GM23338 (cell line): Measurements from ENCODE around the gene WNT9A. TPM values are rescaled to one million over a fixed set of nuclear protein-coding genes. Genes with fewer than 3 reads are reported as not detected.

Experiments used
- ATAC-seq: fragments of 200-7000 bp; cut with Tn5 transposase; 3 replicates; pipeline ENCODE4 v1.9.1; 2020
- DNase-seq: peaks from one replicate; pipeline ENCODE4 v3.0.0-alpha.2; 2015; ENCODE audit warnings: low spot score
- H2AFZ ChIP-seq: fragments of 200-600 bp; sonication (generic); 2 replicates; pipeline ENCODE4 v1.8.0; 2016; ENCODE audit warnings: antibody characterized with exemption, mild to moderate bottlenecking, moderate library complexity
- H3F3A ChIP-seq: fragments of 200-600 bp; sonication (generic); replicated peaks from 2 replicates; pipeline ENCODE4 v1.8.0; 2017; ENCODE audit warnings: antibody characterized with exemption, mixed run types, low read depth
- H3K27ac ChIP-seq: fragments of 200-600 bp; sonication (generic); 2 replicates; pipeline ENCODE4 v1.6.1; 2016; ENCODE audit warnings: low read depth
- H3K27me3 ChIP-seq: fragments of 200-600 bp; sonication (generic); 2 replicates; pipeline ENCODE4 v1.8.0; 2016; ENCODE audit warnings: mild to moderate bottlenecking, mixed run types, moderate library complexity; ENCODE audit not compliant: insufficient read depth
- H3K36me3 ChIP-seq: fragments of 200-600 bp; sonication (generic); 2 replicates; pipeline ENCODE4 v1.8.0; 2016; ENCODE audit warnings: mild to moderate bottlenecking; ENCODE audit not compliant: insufficient read depth
- H3K4me1 ChIP-seq: fragments of 200-600 bp; sonication (generic); 2 replicates; pipeline ENCODE4 v1.8.0; 2016; ENCODE audit warnings: mild to moderate bottlenecking, moderate library complexity; ENCODE audit not compliant: insufficient read depth
- H3K4me2 ChIP-seq: fragments of 200-600 bp; sonication (generic); 2 replicates; pipeline ENCODE4 v1.7.1; 2017; ENCODE audit warnings: mixed run types
- H3K4me3 ChIP-seq: fragments of 200-600 bp; sonication (generic); 2 replicates; pipeline ENCODE4 v1.6.1; 2016; ENCODE audit warnings: mixed run types
- H3K79me2 ChIP-seq: fragments of 200-600 bp; sonication (generic); replicated peaks from 2 replicates; pipeline ENCODE4 v1.8.0; 2017; ENCODE audit warnings: mild to moderate bottlenecking; ENCODE audit not compliant: insufficient read depth
- H3K9me2 ChIP-seq: fragments of 200-600 bp; sonication (generic); 2 replicates; pipeline ENCODE4 v1.8.0; 2017; ENCODE audit not compliant: insufficient read depth
- H4K20me1 ChIP-seq: fragments of 200-600 bp; sonication (generic); replicated peaks from 2 replicates; pipeline ENCODE4 v1.8.0; 2017; ENCODE audit warnings: mild to moderate bottlenecking; ENCODE audit not compliant: insufficient read depth
- H3K27ac Mint-ChIP-seq: 2 replicates; pipeline ENCODE4 v1.8.0; 2020; ENCODE audit warnings: inconsistent platforms, mild to moderate bottlenecking, moderate library complexity, mixed read lengths
- H3K27me3 Mint-ChIP-seq: 3 replicates; pipeline ENCODE4 v1.8.0; 2022; ENCODE audit warnings: low read depth, mild to moderate bottlenecking, moderate library complexity, mixed read lengths, inconsistent platforms; ENCODE audit not compliant: insufficient read depth, poor library complexity
- H3K36me3 Mint-ChIP-seq: 3 replicates; pipeline ENCODE4 v1.8.0; 2021; ENCODE audit warnings: low read depth, mild to moderate bottlenecking, inconsistent platforms, moderate library complexity, mixed read lengths
- H3K4me1 Mint-ChIP-seq: 3 replicates; pipeline ENCODE4 v1.8.0; 2020; ENCODE audit warnings: mild to moderate bottlenecking, inconsistent platforms, mixed read lengths
- H3K4me3 Mint-ChIP-seq: 3 replicates; pipeline ENCODE4 v1.8.0; 2021; ENCODE audit warnings: moderate library complexity, mild to moderate bottlenecking, inconsistent platforms, mixed read lengths
- H3K9me3 Mint-ChIP-seq: 3 replicates; pipeline ENCODE4 v1.8.0; 2020; ENCODE audit warnings: moderate library complexity, mild to moderate bottlenecking, inconsistent platforms, mixed read lengths
- CREB1 ChIP-seq: fragments of 250-450 bp; sonication (Bioruptor Pico); IDR thresholded peaks from 2 replicates; pipeline ENCODE4 v1.5.0; 2020; ENCODE audit warnings: low read depth, mild to moderate bottlenecking, moderate library complexity
- EZH2 ChIP-seq: fragments of 200-600 bp; sonication (generic); IDR thresholded peaks from one replicate; pipeline ENCODE4 v1.8.0; 2017; ENCODE audit warnings: antibody characterized with exemption, mild to moderate bottlenecking, low read depth; ENCODE audit not compliant: unreplicated experiment
- EZH2phosphoT487 ChIP-seq: fragments of 200-600 bp; sonication (generic); IDR thresholded peaks from one replicate; pipeline ENCODE4 v1.8.1; 2018; ENCODE audit warnings: antibody characterized with exemption; ENCODE audit not compliant: unreplicated experiment
- JUNB ChIP-seq: IDR thresholded peaks from one replicate; pipeline ENCODE4 v1.6.1; 2016; ENCODE audit warnings: antibody characterized with exemption; ENCODE audit not compliant: unreplicated experiment
- NANOG ChIP-seq: IDR thresholded peaks from 2 replicates; pipeline ENCODE4 v1.6.1; 2016; ENCODE audit warnings: antibody characterized with exemption, borderline replicate concordance
- POLR2AphosphoS5 ChIP-seq: IDR thresholded peaks from 2 replicates; pipeline ENCODE4 v1.6.1; 2016; ENCODE audit warnings: antibody characterized with exemption, low read depth
- ZNF331 ChIP-seq: fragments of 250-450 bp; sonication (Bioruptor Pico); IDR thresholded peaks from 2 replicates; pipeline ENCODE4 v1.5.0; 2020; ENCODE audit warnings: low read depth, mild to moderate bottlenecking, moderate library complexity
- polyA plus RNA-seq: library from polyadenylated mRNA; unstranded; fragments of >200 nt; fragmentation: Nextera tagmentation; extraction: Ambion mirVana; gene quantifications from 2 replicates; pipeline ENCODE4 v1.2.1, GENCODE V29; 2016
- total RNA-seq: library from RNA; depleted of rRNA; stranded (reverse); fragments of >200 nt; shearing (Covaris generic); gene quantifications from 2 replicates; pipeline ENCODE4 v1.2.3, GENCODE V29; 2014
- TF ChIP-seq, protein P1 (sequence below), 2 experiments: fragments of 200-600 bp in 1 of 2; sonication (generic) in 1 of 2; conservative IDR thresholded peaks; 2 replicates each; pipeline versions ENCODE4 v1.5.1 to v1.6.1; 2016 to 2017; ENCODE audit warnings: antibody characterized with exemption in 2 of 2, low read depth in 2 of 2, mild to moderate bottlenecking in 2 of 2, moderate library complexity in 1 of 2
- TF ChIP-seq, protein P2 (sequence below): IDR thresholded peaks from 2 replicates; pipeline ENCODE4 v1.6.1; 2016; ENCODE audit warnings: antibody characterized with exemption
- TF ChIP-seq, protein P3 (sequence below): IDR thresholded peaks from one replicate; pipeline ENCODE4 v1.6.1; 2018; ENCODE audit warnings: antibody characterized with exemption; ENCODE audit not compliant: unreplicated experiment

The WNT9A gene
- total and polyA plus RNA-seq, 2 experiments from 2014 or later, result 0.06 to 2.0 TPM

GRCh38 chr1:227905573-227906487 lies 41.9 kb downstream of the WNT9A start:
- DNase-seq (no peak), ATAC-seq (no peak; the same call in 2 of the 3 replicates)
- no peak overlapping the region for H3K27ac ChIP-seq
- Mint-ChIP-seq H3K27me3 (peaks cover 5% of the 10 kb centered on the region), H3K4me3 (no peak overlapping the region), H3K27ac (no peak overlapping the region), H3K9me3 (no peaks in the 10 kb centered on the region), H3K36me3 (no peaks in the 10 kb centered on the region; the same call in 2 of the 3 replicates), H3K4me1 (peaks cover 20% of the 10 kb centered on the region)
- no peaks in the 10 kb centered on the region for H3F3A ChIP-seq
- no peak overlapping the region for H3K4me3 ChIP-seq
- H3K4me2 ChIP-seq, result no peak overlapping the region
- TF ChIP-seq, protein P1, sequence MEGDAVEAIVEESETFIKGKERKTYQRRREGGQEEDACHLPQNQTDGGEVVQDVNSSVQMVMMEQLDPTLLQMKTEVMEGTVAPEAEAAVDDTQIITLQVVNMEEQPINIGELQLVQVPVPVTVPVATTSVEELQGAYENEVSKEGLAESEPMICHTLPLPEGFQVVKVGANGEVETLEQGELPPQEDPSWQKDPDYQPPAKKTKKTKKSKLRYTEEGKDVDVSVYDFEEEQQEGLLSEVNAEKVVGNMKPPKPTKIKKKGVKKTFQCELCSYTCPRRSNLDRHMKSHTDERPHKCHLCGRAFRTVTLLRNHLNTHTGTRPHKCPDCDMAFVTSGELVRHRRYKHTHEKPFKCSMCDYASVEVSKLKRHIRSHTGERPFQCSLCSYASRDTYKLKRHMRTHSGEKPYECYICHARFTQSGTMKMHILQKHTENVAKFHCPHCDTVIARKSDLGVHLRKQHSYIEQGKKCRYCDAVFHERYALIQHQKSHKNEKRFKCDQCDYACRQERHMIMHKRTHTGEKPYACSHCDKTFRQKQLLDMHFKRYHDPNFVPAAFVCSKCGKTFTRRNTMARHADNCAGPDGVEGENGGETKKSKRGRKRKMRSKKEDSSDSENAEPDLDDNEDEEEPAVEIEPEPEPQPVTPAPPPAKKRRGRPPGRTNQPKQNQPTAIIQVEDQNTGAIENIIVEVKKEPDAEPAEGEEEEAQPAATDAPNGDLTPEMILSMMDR (conservative IDR thresholded peaks at IDR 0.05; ENCODE audit: low read depth in 2 of 2), result peak; percentile 7 to 31; a peak in 1 of 4 replicates
- TF ChIP-seq POLR2AphosphoS5, result no peak
- no peak overlapping the region for H2AFZ ChIP-seq
- no peaks in the 10 kb centered on the region for H3K36me3 ChIP-seq
- no peaks in the 10 kb centered on the region for H3K79me2 ChIP-seq
- H3K9me2 ChIP-seq, result no peaks in the 10 kb centered on the region
- H3K27me3 ChIP-seq, result no peaks in the 10 kb centered on the region
- no peaks in the 10 kb centered on the region for H4K20me1 ChIP-seq
- H3K4me1 ChIP-seq, result peaks cover 4% of the 10 kb centered on the region; the same call in 1 of the 2 replicates

- H3K27ac ChIP-seq, result no peak overlapping the region
- no peaks in the 10 kb centered on the region for H3K36me3 ChIP-seq
- no peak overlapping the region for H3K4me3 ChIP-seq
- no peak overlapping the region for H3K4me2 ChIP-seq
- H3K27me3 ChIP-seq, result no peaks in the 10 kb centered on the region
- DNase-seq, result no peak
- H3K79me2 ChIP-seq, result no peaks in the 10 kb centered on the region
- H3K4me1 ChIP-seq, result peaks cover 4% of the 10 kb centered on the region; the same call in 1 of the 2 replicates
- no peak overlapping the region for H3K27ac Mint-ChIP-seq
- H3K4me1 Mint-ChIP-seq, result peaks cover 15% of the 10 kb centered on the region
- H4K20me1 ChIP-seq, result no peaks in the 10 kb centered on the region
- H3K36me3 Mint-ChIP-seq, result no peaks in the 10 kb centered on the region; the same call in 2 of the 3 replicates
- no peak overlapping the region for H2AFZ ChIP-seq
- ATAC-seq, result no peak
- H3K9me3 Mint-ChIP-seq, result no peaks in the 10 kb centered on the region
- peaks cover 10% of the 10 kb centered on the region for H3K27me3 Mint-ChIP-seq
- H3K9me2 ChIP-seq, result no peaks in the 10 kb centered on the region
- no peak overlapping the region for H3K4me3 Mint-ChIP-seq
- no peaks in the 10 kb centered on the region for H3F3A ChIP-seq
- TF ChIP-seq ZNF331 (no peak), JUNB (no peak), CREB1 (CRISPR knock-in tag) (no peak), EZH2phosphoT487 (no peak), EZH2 (no peak), NANOG (no peak)
- TF ChIP-seq, protein P2, sequence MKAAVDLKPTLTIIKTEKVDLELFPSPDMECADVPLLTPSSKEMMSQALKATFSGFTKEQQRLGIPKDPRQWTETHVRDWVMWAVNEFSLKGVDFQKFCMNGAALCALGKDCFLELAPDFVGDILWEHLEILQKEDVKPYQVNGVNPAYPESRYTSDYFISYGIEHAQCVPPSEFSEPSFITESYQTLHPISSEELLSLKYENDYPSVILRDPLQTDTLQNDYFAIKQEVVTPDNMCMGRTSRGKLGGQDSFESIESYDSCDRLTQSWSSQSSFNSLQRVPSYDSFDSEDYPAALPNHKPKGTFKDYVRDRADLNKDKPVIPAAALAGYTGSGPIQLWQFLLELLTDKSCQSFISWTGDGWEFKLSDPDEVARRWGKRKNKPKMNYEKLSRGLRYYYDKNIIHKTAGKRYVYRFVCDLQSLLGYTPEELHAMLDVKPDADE, result no peak
- TF ChIP-seq, protein P1 (conservative IDR thresholded peaks at IDR 0.05; ENCODE audit: low read depth in 2 of 2), result no peak
- TF ChIP-seq, protein P3, sequence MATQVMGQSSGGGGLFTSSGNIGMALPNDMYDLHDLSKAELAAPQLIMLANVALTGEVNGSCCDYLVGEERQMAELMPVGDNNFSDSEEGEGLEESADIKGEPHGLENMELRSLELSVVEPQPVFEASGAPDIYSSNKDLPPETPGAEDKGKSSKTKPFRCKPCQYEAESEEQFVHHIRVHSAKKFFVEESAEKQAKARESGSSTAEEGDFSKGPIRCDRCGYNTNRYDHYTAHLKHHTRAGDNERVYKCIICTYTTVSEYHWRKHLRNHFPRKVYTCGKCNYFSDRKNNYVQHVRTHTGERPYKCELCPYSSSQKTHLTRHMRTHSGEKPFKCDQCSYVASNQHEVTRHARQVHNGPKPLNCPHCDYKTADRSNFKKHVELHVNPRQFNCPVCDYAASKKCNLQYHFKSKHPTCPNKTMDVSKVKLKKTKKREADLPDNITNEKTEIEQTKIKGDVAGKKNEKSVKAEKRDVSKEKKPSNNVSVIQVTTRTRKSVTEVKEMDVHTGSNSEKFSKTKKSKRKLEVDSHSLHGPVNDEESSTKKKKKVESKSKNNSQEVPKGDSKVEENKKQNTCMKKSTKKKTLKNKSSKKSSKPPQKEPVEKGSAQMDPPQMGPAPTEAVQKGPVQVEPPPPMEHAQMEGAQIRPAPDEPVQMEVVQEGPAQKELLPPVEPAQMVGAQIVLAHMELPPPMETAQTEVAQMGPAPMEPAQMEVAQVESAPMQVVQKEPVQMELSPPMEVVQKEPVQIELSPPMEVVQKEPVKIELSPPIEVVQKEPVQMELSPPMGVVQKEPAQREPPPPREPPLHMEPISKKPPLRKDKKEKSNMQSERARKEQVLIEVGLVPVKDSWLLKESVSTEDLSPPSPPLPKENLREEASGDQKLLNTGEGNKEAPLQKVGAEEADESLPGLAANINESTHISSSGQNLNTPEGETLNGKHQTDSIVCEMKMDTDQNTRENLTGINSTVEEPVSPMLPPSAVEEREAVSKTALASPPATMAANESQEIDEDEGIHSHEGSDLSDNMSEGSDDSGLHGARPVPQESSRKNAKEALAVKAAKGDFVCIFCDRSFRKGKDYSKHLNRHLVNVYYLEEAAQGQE, result no peak
Measured at GRCh38 chr1:227904541-227905335, 43.0 kb downstream of the WNT9A start.
